Fibroblast of mammary gland (primary cell): ENCODE data around the gene GDPD5.

ENCODE experiments used
- DNase-seq: peaks from one replicate; pipeline ENCODE4 v3.0.0-alpha.2; 2010; ENCODE audit warnings: low read depth
- H3K4me3 ChIP-seq: 2 replicates; pipeline ENCODE4 v1.5.1; 2011; ENCODE audit warnings: low read depth, mild to moderate bottlenecking, low read length, moderate library complexity; ENCODE audit not compliant: control insufficient read depth
- TF ChIP-seq, protein P1 (sequence below): conservative IDR thresholded peaks from 2 replicates; pipeline ENCODE4 v1.5.1; 2011; ENCODE audit warnings: low read depth, low read length, inconsistent platforms; ENCODE audit not compliant: control insufficient read depth, insufficient read depth

The GDPD5 gene

GRCh38 chr11:75522286-75523044 lies 3.3 kb downstream of the GDPD5 start:
- no peak overlapping the region for H3K4me3 ChIP-seq
- TF ChIP-seq, protein P1, sequence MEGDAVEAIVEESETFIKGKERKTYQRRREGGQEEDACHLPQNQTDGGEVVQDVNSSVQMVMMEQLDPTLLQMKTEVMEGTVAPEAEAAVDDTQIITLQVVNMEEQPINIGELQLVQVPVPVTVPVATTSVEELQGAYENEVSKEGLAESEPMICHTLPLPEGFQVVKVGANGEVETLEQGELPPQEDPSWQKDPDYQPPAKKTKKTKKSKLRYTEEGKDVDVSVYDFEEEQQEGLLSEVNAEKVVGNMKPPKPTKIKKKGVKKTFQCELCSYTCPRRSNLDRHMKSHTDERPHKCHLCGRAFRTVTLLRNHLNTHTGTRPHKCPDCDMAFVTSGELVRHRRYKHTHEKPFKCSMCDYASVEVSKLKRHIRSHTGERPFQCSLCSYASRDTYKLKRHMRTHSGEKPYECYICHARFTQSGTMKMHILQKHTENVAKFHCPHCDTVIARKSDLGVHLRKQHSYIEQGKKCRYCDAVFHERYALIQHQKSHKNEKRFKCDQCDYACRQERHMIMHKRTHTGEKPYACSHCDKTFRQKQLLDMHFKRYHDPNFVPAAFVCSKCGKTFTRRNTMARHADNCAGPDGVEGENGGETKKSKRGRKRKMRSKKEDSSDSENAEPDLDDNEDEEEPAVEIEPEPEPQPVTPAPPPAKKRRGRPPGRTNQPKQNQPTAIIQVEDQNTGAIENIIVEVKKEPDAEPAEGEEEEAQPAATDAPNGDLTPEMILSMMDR = no peak
- DNase-seq = no peak

GRCh38 chr11:75520688-75521087 lies 5.1 kb downstream of the GDPD5 start:
- TF ChIP-seq, protein P1 = no peak
- no peak for DNase-seq
- no peak overlapping the region for H3K4me3 ChIP-seq

DNA sequence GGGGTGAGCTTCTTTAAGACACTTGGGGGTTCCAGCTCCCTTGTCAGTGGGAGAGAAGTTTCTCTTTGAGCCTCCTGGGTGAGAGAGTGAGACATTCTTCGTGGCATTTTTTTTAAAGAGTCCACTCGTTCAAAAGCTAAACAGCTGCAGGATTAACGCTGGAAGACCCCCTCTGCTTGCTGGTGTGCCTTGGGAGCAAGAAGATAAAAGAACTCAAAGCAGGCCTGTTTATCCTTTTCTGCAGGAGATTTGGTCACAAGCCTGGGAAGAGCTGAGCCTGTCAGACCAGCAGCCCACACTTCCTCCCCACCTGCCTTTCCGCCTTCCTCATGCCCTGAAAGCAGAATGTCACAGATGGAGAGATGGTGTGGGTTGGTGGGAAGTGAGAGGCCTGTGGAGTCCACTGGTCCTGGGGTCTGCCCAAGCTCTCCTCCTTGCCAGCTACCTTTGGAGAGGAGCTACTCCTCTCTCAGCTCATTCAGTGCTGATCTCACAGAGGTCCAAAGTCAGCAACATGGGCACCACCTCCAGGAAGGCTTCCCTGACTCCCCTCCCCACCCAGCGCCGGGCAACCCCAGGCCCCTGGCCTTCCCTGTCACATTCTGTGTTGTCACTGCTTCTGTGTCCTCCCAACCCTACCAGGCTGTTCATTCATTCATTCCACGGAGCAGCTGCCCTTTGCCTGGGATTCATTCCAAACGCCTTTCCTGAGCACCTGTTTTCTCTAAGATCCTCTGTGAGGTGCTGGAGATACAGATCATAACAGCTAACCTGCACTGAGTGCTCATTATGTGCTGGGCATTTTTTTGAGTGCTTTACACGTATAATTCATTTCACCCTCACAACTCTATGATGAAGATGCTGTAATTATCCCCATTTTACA lies 6.7 kb downstream of the GDPD5 start:
- TF ChIP-seq, protein P1 = no peak
- H3K4me3 ChIP-seq = no peak overlapping the region
- no peak for DNase-seq

DNA sequence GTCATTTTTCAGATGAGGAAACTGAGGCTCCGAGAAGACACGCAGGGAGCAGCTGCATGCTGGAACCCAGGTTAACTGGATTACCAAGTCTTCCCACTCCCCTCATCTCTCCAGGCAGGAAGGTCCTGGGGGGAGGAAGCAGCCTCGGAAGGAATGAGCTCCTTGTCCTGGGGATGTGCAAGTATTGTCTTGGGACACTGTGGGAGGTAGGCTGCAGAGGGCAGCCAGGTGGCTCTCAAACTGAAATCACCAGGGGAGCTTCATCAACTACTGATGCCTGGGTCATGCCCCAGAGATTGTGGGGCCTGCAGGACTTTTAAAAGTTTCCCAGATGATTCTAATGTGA lies 7.6 kb downstream of the GDPD5 start:
- no peak overlapping the region for H3K4me3 ChIP-seq
- DNase-seq = no peak
- TF ChIP-seq, protein P1 = no peak

- TF ChIP-seq, protein P1 = no peak
- DNase-seq = no peak
These were observed 8.9 kb downstream of the GDPD5 start for GRCh38 chr11:75516886-75517285.

GRCh38 chr11:75516140-75516539 lies 9.6 kb downstream of the GDPD5 start:
- no peak for DNase-seq
- no peak overlapping the region for H3K4me3 ChIP-seq
- TF ChIP-seq, protein P1 = no peak

More at GRCh38 chr11:75516886-75517285, 8.9 kb downstream of the GDPD5 start:
- no peak overlapping the region for H3K4me3 ChIP-seq
